Activated naive CD8-positive, alpha-beta T cell treated with anti-CD3 and anti-CD28 coated beads, Interleukin-2, amount 10 ng/mL, durations not matched to agents 7 days and 5 days (primary cell): Measurements from ENCODE around the gene MTHFD2L. TPM values are rescaled to one million over a fixed set of nuclear protein-coding genes. Genes with fewer than 3 reads are reported as not detected.
"Not testable (repeated sequence)": the region's sequence is repeated elsewhere in the genome, so short reads cannot be mapped to it uniquely, and the experiment has no call there.

Source experiments
- ATAC-seq: fragments of 150-1000 bp; cut with Tn5 transposase; one replicate; pipeline ENCODE4 v1.10.0; 2021; ENCODE audit warnings: low read depth, moderate library complexity
- POLR2A ChIA-PET: fragments of 350-600 bp; sonication (Branson Sonifier 250); formaldehyde crosslinking; loops from one replicate; lab custom pipeline; 2021; ENCODE audit warnings: antibody characterized with exemption; lab: Charles Lee
- DNase-seq: peaks from one replicate; pipeline ENCODE4 v3.0.0; 2021
- H3K27ac Mint-ChIP-seq: one replicate; pipeline ENCODE4 v1.8.0; 2022; ENCODE audit warnings: mild to moderate bottlenecking, mixed read lengths
- H3K27me3 Mint-ChIP-seq: one replicate; pipeline ENCODE4 v1.8.0; 2022; ENCODE audit warnings: mild to moderate bottlenecking, moderate library complexity, mixed read lengths
- H3K36me3 Mint-ChIP-seq: one replicate; pipeline ENCODE4 v1.8.0; 2021; ENCODE audit warnings: mild to moderate bottlenecking, mixed read lengths
- H3K4me1 Mint-ChIP-seq: one replicate; pipeline ENCODE4 v1.8.0; 2021; ENCODE audit warnings: mixed read lengths
- H3K4me3 Mint-ChIP-seq: one replicate; pipeline ENCODE4 v1.8.0; 2022; ENCODE audit warnings: mild to moderate bottlenecking, moderate library complexity, mixed read lengths
- H3K9me3 Mint-ChIP-seq: one replicate; pipeline ENCODE4 v1.8.0; 2021; ENCODE audit warnings: mixed read lengths
- total RNA-seq, 2 experiments: library from RNA; stranded (reverse); gene quantifications; one replicate each; pipeline ENCODE4 v1.2.3, GENCODE V29; 2021

MTHFD2L gene
- total RNA-seq, 2 experiments from 2014 or later = 7.0 to 7.1 TPM

GRCh38 chr4:74215236-74215635, 57.3 kb downstream of the MTHFD2L start:
- H3K27me3 Mint-ChIP-seq, H3K9me3 Mint-ChIP-seq, H3K36me3 Mint-ChIP-seq, H3K4me1 Mint-ChIP-seq, H3K4me3 Mint-ChIP-seq, ATAC-seq, POLR2A ChIA-PET, H3K27ac Mint-ChIP-seq, DNase-seq: not testable (repeated sequence)

- H3K4me3 Mint-ChIP-seq = no peak overlapping the region
- POLR2A ChIA-PET = no interaction called here
- H3K36me3 Mint-ChIP-seq = peaks cover 5% of the 10 kb centered on the region
- peaks cover 2% of the 10 kb centered on the region for H3K4me1 Mint-ChIP-seq
- no peak for ATAC-seq
- no peak for DNase-seq
- H3K27ac Mint-ChIP-seq = no peak overlapping the region
- H3K9me3 Mint-ChIP-seq = peaks cover 2% of the 10 kb centered on the region
- no peaks in the 10 kb centered on the region for H3K27me3 Mint-ChIP-seq
Measured at GRCh38 chr4:74217365-74217764, 59.4 kb downstream of the MTHFD2L start.

GRCh38 chr4:74218201-74218600, 60.3 kb downstream of the MTHFD2L start:
- Mint-ChIP-seq H3K27ac (no peak overlapping the region), H3K9me3 (no peaks in the 10 kb centered on the region), H3K36me3 (peaks cover under 1% of the 10 kb centered on the region), H3K4me1 (peaks cover 2% of the 10 kb centered on the region), H3K4me3 (no peak overlapping the region), H3K27me3 (no peaks in the 10 kb centered on the region)
- no peak for ATAC-seq
- POLR2A ChIA-PET = no interaction called here
- no peak for DNase-seq

- Mint-ChIP-seq H3K4me3 (no peak overlapping the region), H3K9me3 (no peaks in the 10 kb centered on the region), H3K27me3 (no peaks in the 10 kb centered on the region), H3K36me3 (no peaks in the 10 kb centered on the region), H3K27ac (no peak overlapping the region), H3K4me1 (peaks cover 2% of the 10 kb centered on the region)
- no peak for DNase-seq
- ATAC-seq = no peak
- POLR2A ChIA-PET = no interaction called here
Measured at GRCh38 chr4:74219240-74219639, 61.3 kb downstream of the MTHFD2L start.

- POLR2A ChIA-PET = no interaction called here
- DNase-seq (no peak), ATAC-seq (no peak)
- H3K27ac Mint-ChIP-seq = no peak overlapping the region
- H3K27me3 Mint-ChIP-seq = no peaks in the 10 kb centered on the region
- no peaks in the 10 kb centered on the region for H3K36me3 Mint-ChIP-seq
- no peaks in the 10 kb centered on the region for H3K9me3 Mint-ChIP-seq
- peaks cover 2% of the 10 kb centered on the region for H3K4me1 Mint-ChIP-seq
- no peak overlapping the region for H3K4me3 Mint-ChIP-seq
Measured at GRCh38 chr4:74223098-74223497, 65.2 kb downstream of the MTHFD2L start.

- H3K4me3 Mint-ChIP-seq = no peak overlapping the region
- H3K27ac Mint-ChIP-seq = no peak overlapping the region
- peaks cover 2% of the 10 kb centered on the region for H3K4me1 Mint-ChIP-seq
- H3K9me3 Mint-ChIP-seq = no peaks in the 10 kb centered on the region
- DNase-seq = no peak
- POLR2A ChIA-PET = no interaction called here
- H3K36me3 Mint-ChIP-seq = no peaks in the 10 kb centered on the region
- no peak for ATAC-seq
- H3K27me3 Mint-ChIP-seq = no peaks in the 10 kb centered on the region
Measured at GRCh38 chr4:74223801-74224200, 65.9 kb downstream of the MTHFD2L start.

DNA sequence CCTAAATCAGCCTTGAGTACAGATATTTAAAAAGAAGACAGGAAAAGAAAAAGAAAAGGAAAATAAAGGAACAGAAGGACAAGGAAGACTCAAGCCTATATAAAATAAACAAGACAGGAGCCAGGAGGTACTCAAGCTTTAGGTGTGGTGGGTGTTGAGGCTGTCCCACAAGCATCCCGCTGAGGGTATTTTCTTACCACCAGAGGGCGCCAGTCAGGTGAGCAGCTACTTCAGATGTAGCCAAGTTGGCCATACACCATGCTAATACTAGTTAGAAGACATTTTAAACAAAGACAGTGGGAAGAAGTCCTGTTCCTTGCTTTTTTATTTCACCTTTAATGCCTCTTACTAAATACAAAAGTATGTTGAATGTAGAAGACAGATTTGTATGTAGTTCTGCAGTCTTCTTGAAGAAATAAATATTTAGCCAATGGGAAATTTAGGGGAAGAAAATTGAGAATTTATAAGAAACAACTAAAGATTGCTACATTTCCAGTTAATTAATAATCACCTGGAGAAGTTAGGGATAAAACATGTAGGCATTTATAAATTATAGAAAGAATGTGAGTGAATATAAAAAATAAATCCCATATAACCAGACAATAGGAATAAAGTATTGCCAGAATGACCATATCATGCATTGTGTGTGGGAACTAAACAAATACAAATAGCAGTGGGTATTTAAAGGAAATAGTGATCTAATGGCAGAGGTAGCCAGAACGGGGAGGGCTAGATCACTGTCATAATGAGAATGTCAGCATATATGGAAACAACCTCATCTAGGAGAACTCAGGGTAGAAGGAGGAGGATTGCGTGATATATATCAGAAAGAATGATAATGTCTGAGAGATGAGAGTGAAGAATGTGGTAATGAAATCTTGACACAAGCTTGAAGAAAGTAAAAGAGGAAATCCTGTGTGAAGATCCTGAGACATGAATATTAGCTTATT, 71.0 kb downstream of the MTHFD2L start:
- Mint-ChIP-seq H3K36me3 (no peaks in the 10 kb centered on the region), H3K4me1 (peaks cover 5% of the 10 kb centered on the region), H3K27ac (no peak overlapping the region), H3K9me3 (no peaks in the 10 kb centered on the region), H3K27me3 (no peaks in the 10 kb centered on the region), H3K4me3 (no peak overlapping the region)
- DNase-seq (peak; percentile 62), ATAC-seq (peak; percentile 82)
- POLR2A ChIA-PET = no interaction called here

DNA sequence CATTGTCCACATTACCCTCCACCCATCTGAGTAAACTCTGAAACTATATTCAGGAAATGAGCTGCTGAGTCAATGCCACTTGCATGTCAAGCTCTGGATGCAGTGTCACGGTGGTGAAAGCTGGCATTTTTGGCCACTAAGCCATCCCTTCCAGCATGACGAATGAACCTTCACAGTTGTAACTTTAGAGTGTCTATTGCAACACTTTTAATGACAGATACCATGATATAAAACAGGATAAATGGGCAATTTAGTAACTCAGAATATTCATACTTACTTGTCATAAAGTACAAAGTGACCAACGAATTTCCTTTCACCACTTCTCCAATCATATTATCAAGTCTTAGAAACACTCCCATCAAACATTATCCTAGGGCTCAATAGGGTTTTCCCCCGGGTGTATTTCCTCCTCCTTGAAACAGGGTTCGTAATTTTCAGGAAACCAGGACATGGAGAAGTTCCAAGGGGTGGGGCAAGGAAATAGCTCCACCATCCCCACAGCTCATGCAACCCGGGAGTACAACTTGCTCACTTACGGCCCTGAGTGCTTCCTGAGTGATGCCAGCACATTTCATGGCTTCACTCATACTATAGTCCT, 73.1 kb downstream of the MTHFD2L start:
- POLR2A ChIA-PET = no interaction called here
- no peaks in the 10 kb centered on the region for H3K27me3 Mint-ChIP-seq

DNA sequence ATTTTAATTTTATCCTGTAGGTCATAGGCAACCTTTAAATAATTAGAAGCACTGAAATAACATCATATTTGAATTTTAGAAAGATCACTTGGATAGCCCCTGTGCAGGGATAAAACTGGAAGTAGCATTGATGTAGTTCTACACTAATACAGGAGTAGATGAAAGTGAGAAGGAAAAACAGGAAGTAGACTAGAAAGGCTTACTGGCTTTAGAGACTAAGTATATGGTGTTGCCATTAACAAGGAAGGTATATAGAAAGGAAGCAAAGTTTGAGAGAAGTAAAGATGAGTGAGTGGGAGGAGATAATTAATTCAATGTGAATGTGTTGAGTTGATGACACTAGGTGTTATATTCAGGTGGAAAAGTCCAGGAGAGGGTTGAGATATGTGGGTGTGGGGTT, 77.2 kb downstream of the MTHFD2L start:
- POLR2A ChIA-PET = no interaction called here
- H3K9me3 Mint-ChIP-seq = no peaks in the 10 kb centered on the region
- DNase-seq (no peak), ATAC-seq (no peak)
- no peak overlapping the region for H3K4me3 Mint-ChIP-seq
- peaks cover 11% of the 10 kb centered on the region for H3K4me1 Mint-ChIP-seq
- H3K27me3 Mint-ChIP-seq = no peaks in the 10 kb centered on the region
- H3K27ac Mint-ChIP-seq = no peak overlapping the region
- H3K36me3 Mint-ChIP-seq = no peaks in the 10 kb centered on the region

More for the DNA sequence above, 73.1 kb downstream of the MTHFD2L start:
- peaks cover 11% of the 10 kb centered on the region for H3K4me1 Mint-ChIP-seq
- H3K27ac Mint-ChIP-seq = no peak overlapping the region
- H3K9me3 Mint-ChIP-seq = no peaks in the 10 kb centered on the region
- no peak overlapping the region for H3K4me3 Mint-ChIP-seq
- ATAC-seq (no peak), DNase-seq (no peak)
- H3K36me3 Mint-ChIP-seq = no peaks in the 10 kb centered on the region

DNA sequence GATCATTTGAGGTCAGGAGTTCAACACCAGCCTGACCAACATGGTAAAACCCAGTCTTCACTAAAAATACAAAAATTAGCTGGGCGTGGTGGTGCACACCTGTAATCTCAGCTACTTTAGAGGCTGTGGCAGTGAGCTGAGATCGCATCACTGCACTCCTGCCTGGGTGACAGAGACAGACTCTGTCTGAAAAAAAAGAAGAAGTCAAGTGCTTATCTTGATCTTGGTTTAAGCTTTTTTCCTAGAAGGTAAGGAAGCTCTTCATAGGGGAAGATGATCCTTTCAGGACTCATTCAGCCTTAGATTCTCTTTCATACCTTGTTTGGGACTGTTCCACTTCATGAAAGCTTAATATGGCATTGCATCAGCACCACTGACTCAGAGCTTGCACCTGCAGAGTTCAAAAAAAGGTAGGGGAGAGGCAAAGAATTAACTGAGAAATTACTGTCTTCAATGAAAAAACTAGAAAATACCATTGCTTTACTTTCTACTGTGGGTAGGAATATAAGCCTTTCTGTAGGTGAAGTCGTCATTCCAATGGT, 79.6 kb downstream of the MTHFD2L start:
- Mint-ChIP-seq H3K27me3 (no peaks in the 10 kb centered on the region), H3K36me3 (no peaks in the 10 kb centered on the region), H3K9me3 (no peaks in the 10 kb centered on the region), H3K4me1 (peaks cover 6% of the 10 kb centered on the region), H3K27ac (no peak overlapping the region), H3K4me3 (no peak overlapping the region)
- no peak for ATAC-seq
- DNase-seq = no peak
- POLR2A ChIA-PET = no interaction called here

- H3K27ac Mint-ChIP-seq = no peak overlapping the region
- POLR2A ChIA-PET = no interaction called here
- H3K4me3 Mint-ChIP-seq = no peak overlapping the region
- no peaks in the 10 kb centered on the region for H3K27me3 Mint-ChIP-seq
- peaks cover 2% of the 10 kb centered on the region for H3K9me3 Mint-ChIP-seq
- H3K4me1 Mint-ChIP-seq = peaks cover 4% of the 10 kb centered on the region
- no peak for DNase-seq
- no peaks in the 10 kb centered on the region for H3K36me3 Mint-ChIP-seq
- ATAC-seq = no peak
Measured at GRCh38 chr4:74244049-74244448, 86.1 kb downstream of the MTHFD2L start.

DNA sequence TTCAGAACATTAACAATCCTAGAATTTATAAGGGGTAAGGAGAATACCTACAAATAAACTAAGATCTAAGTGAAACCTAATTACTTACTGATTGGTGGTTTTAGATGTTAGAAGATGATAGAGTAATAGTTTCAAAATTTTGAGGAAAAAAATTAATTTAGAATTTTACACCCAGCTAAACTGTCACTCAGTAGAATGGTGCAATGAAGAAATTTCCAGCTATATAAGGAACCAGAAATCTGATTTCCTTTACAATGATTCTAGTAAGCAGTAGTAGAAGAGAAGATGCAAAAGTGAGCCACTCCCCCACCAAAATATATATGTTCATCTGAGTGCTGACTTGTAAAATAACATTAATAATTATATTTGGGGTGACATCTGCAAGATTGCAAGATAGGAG, 95.0 kb downstream of the MTHFD2L start:
- ATAC-seq = no peak
- Mint-ChIP-seq H3K27me3 (no peaks in the 10 kb centered on the region), H3K27ac (no peak overlapping the region), H3K9me3 (peaks cover 12% of the 10 kb centered on the region), H3K36me3 (peaks cover 4% of the 10 kb centered on the region), H3K4me3 (no peak overlapping the region), H3K4me1 (no peaks in the 10 kb centered on the region)
- POLR2A ChIA-PET = no interaction called here
- no peak for DNase-seq

DNA sequence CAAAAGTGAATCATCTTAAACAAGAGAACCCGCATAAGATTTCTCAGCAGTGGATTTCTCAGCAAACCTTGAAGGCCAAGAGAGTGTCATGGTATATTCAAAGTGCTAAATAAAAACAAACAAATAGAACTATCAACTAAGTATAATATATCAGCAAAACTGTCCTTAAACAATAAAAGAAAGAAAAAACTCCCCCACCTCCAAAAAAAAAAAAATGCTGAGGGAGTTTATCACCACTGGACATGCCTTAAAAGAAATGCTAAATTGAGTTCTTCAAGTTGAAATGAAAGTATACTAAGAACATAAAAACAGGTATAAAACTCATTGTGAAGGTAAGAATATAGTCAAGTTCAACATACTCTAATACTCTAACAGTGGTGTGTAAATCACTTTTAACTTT, 96.5 kb downstream of the MTHFD2L start:
- peaks cover 12% of the 10 kb centered on the region for H3K9me3 Mint-ChIP-seq
- H3K27ac Mint-ChIP-seq = no peak overlapping the region
- ATAC-seq (no peak), DNase-seq (no peak)
- H3K36me3 Mint-ChIP-seq = peaks cover 4% of the 10 kb centered on the region
- no peak overlapping the region for H3K4me3 Mint-ChIP-seq
- POLR2A ChIA-PET = no interaction called here
- no peaks in the 10 kb centered on the region for H3K4me1 Mint-ChIP-seq
- no peaks in the 10 kb centered on the region for H3K27me3 Mint-ChIP-seq

DNA sequence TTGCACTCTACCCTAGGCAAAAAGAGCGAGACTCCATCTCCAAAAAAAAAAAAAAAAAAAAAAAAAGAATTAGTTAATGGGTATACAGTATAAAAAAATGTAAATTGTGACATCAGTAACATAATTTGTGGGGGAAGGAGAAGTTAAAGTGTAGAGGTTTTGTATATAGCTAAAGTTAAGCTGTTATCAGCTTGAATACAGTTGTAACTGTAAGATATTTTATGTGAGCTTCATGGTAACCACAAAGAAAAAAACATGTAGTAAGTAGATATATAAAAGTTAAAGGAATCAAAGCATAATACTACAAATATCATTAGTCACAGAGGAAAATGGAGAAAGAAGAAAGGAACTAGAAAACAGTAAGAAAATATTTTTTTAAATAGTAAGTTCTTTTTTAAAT, 97.2 kb downstream of the MTHFD2L start:
- no peak overlapping the region for H3K27ac Mint-ChIP-seq
- POLR2A ChIA-PET = no interaction called here
- H3K9me3 Mint-ChIP-seq = peaks cover 12% of the 10 kb centered on the region
- no peak overlapping the region for H3K4me3 Mint-ChIP-seq
- no peak for DNase-seq
- no peaks in the 10 kb centered on the region for H3K4me1 Mint-ChIP-seq
- H3K36me3 Mint-ChIP-seq = peaks cover 4% of the 10 kb centered on the region
- H3K27me3 Mint-ChIP-seq = no peaks in the 10 kb centered on the region
- ATAC-seq = no peak
